Erythroblast (primary cell): ENCODE data around the gene CDS1.

Source experiments
- GATA1 ChIP-seq: IDR thresholded peaks from 2 replicates; pipeline ENCODE4 v1.6.1; 2011; ENCODE audit warnings: low read depth, mild to moderate bottlenecking, control low read depth, low read length, moderate library complexity
- POLR2A ChIP-seq: IDR thresholded peaks from 2 replicates; pipeline ENCODE4 v1.6.1; 2011; ENCODE audit warnings: mild to moderate bottlenecking, low read length

- no peak for TF ChIP-seq POLR2A
- no peak for TF ChIP-seq GATA1
These were observed 106.3 kb downstream of the CDS1 start for GRCh38 chr4:84689197-84689596.
